HepG2 (cell line): ENCODE results near the gene SSH3. TPM values are rescaled to one million over a fixed set of nuclear protein-coding genes. Genes with fewer than 3 reads are reported as not detected.

Source experiments
- ATRX ChIP-seq: sonication (generic); formaldehyde crosslinking; IDR thresholded peaks from 2 replicates; pipeline ENCODE4 v1.4.0; 2020; ENCODE audit warnings: missing genetic modification reagents, borderline replicate concordance
- CHD4 ChIP-seq: fragments of 200-600 bp; sonication (generic); IDR thresholded peaks from 2 replicates; pipeline ENCODE4 v1.7.0; 2017; ENCODE audit warnings: mild to moderate bottlenecking, low read length, borderline replicate concordance
- DMTF1 ChIP-seq: sonication (generic); formaldehyde crosslinking; IDR thresholded peaks from 2 replicates; pipeline ENCODE4 v1.4.0; 2020; ENCODE audit warnings: mild to moderate bottlenecking, missing genetic modification reagents
- ERF ChIP-seq: IDR thresholded peaks from 2 replicates; pipeline ENCODE4 v1.6.1; 2018; ENCODE audit warnings: missing biosample characterization, missing genetic modification reagents
- FOXM1 ChIP-seq: sonication (generic); formaldehyde crosslinking; IDR thresholded peaks from 2 replicates; pipeline ENCODE4 v1.5.0; 2020; ENCODE audit warnings: missing genetic modification reagents
- GABPA ChIP-seq, 2 experiments: IDR thresholded peaks; 2 replicates each; pipeline ENCODE4 v1.6.1; 2011 to 2016; ENCODE audit warnings: low read depth in 2 of 2, low read length in 1 of 2, missing biosample characterization in 1 of 2, missing genetic modification characterization in 1 of 2
- GATAD2A ChIP-seq: IDR thresholded peaks from 2 replicates; pipeline ENCODE4 v1.6.1; 2016
- KAT2B ChIP-seq: fragments of 150-350 bp; IDR thresholded peaks from 2 replicates; pipeline ENCODE4 v1.6.1; 2014; ENCODE audit warnings: low read depth, low read length, borderline replicate concordance
- MATR3 ChIP-seq: sonication (generic); formaldehyde crosslinking; IDR thresholded peaks from 2 replicates; pipeline ENCODE4 v1.4.0; 2020; ENCODE audit warnings: missing genetic modification reagents
- MTA3 ChIP-seq: sonication (generic); formaldehyde crosslinking; IDR thresholded peaks from 2 replicates; pipeline ENCODE4 v1.4.0; 2020; ENCODE audit warnings: missing genetic modification reagents
- PCBP2 ChIP-seq: fragments of 200-400 bp; formaldehyde crosslinking; optimal IDR thresholded peaks from 2 replicates; pipeline ENCODE3; 2018; ENCODE audit warnings: low read length, low read depth; ENCODE audit not compliant: poor library complexity, severe bottlenecking
- REST ChIP-seq, 2 experiments: IDR thresholded peaks; 2 replicates each; pipeline ENCODE4 v1.6.1; 2011 to 2012; ENCODE audit warnings: low read length in 2 of 2, borderline replicate concordance in 1 of 2, low read depth in 1 of 2, mild to moderate bottlenecking in 1 of 2, moderate library complexity in 1 of 2
- ZFP82 ChIP-seq: sonication (generic); formaldehyde crosslinking; IDR thresholded peaks from 2 replicates; pipeline ENCODE4 v1.5.1; 2020; ENCODE audit warnings: mild to moderate bottlenecking, missing genetic modification reagents, borderline replicate concordance
- ZNF335 ChIP-seq: sonication (generic); formaldehyde crosslinking; IDR thresholded peaks from 2 replicates; pipeline ENCODE4 v1.4.0; 2020; ENCODE audit warnings: missing genetic modification reagents
- ZNF501 ChIP-seq: sonication (generic); formaldehyde crosslinking; IDR thresholded peaks from 2 replicates; pipeline ENCODE4 v1.5.1; 2020; ENCODE audit warnings: mild to moderate bottlenecking, moderate library complexity, missing genetic modification reagents
- ZNF567 ChIP-seq: sonication (generic); formaldehyde crosslinking; IDR thresholded peaks from 2 replicates; pipeline ENCODE4 v1.8.1; 2023; ENCODE audit warnings: mild to moderate bottlenecking, missing genetic modification reagents, borderline replicate concordance
- ZNF713 ChIP-seq: sonication (generic); formaldehyde crosslinking; IDR thresholded peaks from 2 replicates; pipeline ENCODE4 v1.4.0; 2020; ENCODE audit warnings: mild to moderate bottlenecking, missing genetic modification reagents
- ZNF777 ChIP-seq: sonication (generic); formaldehyde crosslinking; IDR thresholded peaks from 2 replicates; pipeline ENCODE4 v1.4.0; 2020; ENCODE audit warnings: missing genetic modification reagents
- ZNF790 ChIP-seq: sonication (generic); formaldehyde crosslinking; IDR thresholded peaks from 2 replicates; pipeline ENCODE4 v1.8.0; 2022; ENCODE audit warnings: missing genetic modification reagents, mild to moderate bottlenecking, borderline replicate concordance
- ZSCAN31 ChIP-seq: sonication (generic); formaldehyde crosslinking; IDR thresholded peaks from 2 replicates; pipeline ENCODE4 v1.5.0; 2020; ENCODE audit warnings: low read depth, mild to moderate bottlenecking, missing genetic modification reagents
- polyA plus RNA-seq, 8 experiments: library from polyadenylated mRNA; depleted of rRNA in 3 of 8; stranded (reverse) in 7 of 8; unstranded in 1 of 8; fragments of >200 nt; fragmentation: Illumina TruSeq in 4 of 8; extraction: Trizol in 4 of 8; gene quantifications; 2 replicates each; pipeline versions ENCODE4 v1.2.1 to v1.2.3, GENCODE V29; 2011 to 2016; ENCODE audit warnings: low read depth in 4 of 8, missing spikeins in 1 of 8, mixed read lengths in 1 of 8; ENCODE audit not compliant: insufficient read depth in 1 of 8
- total RNA-seq, 5 experiments: library from RNA; depleted of rRNA; stranded (reverse); fragments of >200 nt; fragmentation: Illumina TruSeq; extraction: Trizol; gene quantifications; 2 replicates each; pipeline ENCODE4 v1.2.3, GENCODE V29; 2016; ENCODE audit warnings: low read depth in 1 of 5

The SSH3 gene
- total and polyA plus RNA-seq, 2 of the 13 experiments (the other 11 are each of a cell fraction or from before 2014, with no cell fraction given): 12.4 to 18.8 TPM

GRCh38 chr11:67265633-67266448, 37.5 kb upstream of the SSH3 start (continued):
- TF ChIP-seq PCBP2 (no peak), ZNF713 (CRISPR knock-in tag) (no peak), DMTF1 (CRISPR knock-in tag) (no peak), CHD4 (no peak), REST (IDR thresholded peaks at IDR 0.05; ENCODE audit: borderline replicate concordance in 1 of 2, low read depth in 1 of 2, low read length in 2 of 2) (no peak), ZNF567 (CRISPR knock-in tag) (0 out of 2 replicates have a peak, but pooled peaks have one; percentile 43), GATAD2A (0 out of 2 replicates have a peak, but pooled peaks have one; percentile 25), ZSCAN31 (CRISPR knock-in tag) (no peak), ZNF777 (peak; percentile 72; the same call in 1 of the 2 replicates), GABPA (IDR thresholded peaks at IDR 0.05; ENCODE audit: low read depth, low read length) (no peak), GABPA (CRISPR knock-in tag; IDR thresholded peaks at IDR 0.05; ENCODE audit: low read depth) (no peak), MATR3 (no peak), ZNF335 (CRISPR knock-in tag) (no peak), ZFP82 (CRISPR knock-in tag) (no peak; the same call in 1 of the 2 replicates), FOXM1 (CRISPR knock-in tag) (no peak), ERF (CRISPR knock-in tag) (0 out of 2 replicates have a peak, but pooled peaks have one; percentile 19), MTA3 (no peak), ZNF790 (no peak), KAT2B (no peak), ZNF501 (CRISPR knock-in tag) (no peak), ATRX (CRISPR knock-in tag) (no peak)
